OCI-LY7 (cell line): ENCODE data around the gene KIFC3. TPM values are rescaled to one million over a fixed set of nuclear protein-coding genes. Genes with fewer than 3 reads are reported as not detected.

Experiments
- BruUV-seq: library from RNA; stranded (reverse); fragments of 400-500 nt; replicated peaks from 2 replicates; lab custom pipeline; 2021; lab: Mats Ljungman, UMichigan
- CTCF ChIA-PET: fragments of 300-600 bp; sonication (Branson Sonifier 250); formaldehyde crosslinking; loops from one replicate; lab custom pipeline; 2022; ENCODE audit warnings: antibody characterized with exemption; ENCODE audit not compliant: unreplicated experiment; lab: Charles Lee
- POLR2A ChIA-PET: fragments of 300-600 bp; sonication (Branson Sonifier 250); formaldehyde crosslinking; loops from one replicate; lab custom pipeline; 2022; ENCODE audit warnings: antibody characterized with exemption; lab: Charles Lee
- DNase-seq: peaks from one replicate; pipeline ENCODE4 v3.0.0-alpha.2; 2015; ENCODE audit warnings: low spot score
- H2AFZ ChIP-seq: fragments of 200-600 bp; sonication (generic), shearing (Covaris generic); 2 replicates; pipeline ENCODE4 v1.6.1; 2014; ENCODE audit warnings: mild to moderate bottlenecking, antibody characterized with exemption, low read length, moderate library complexity
- H3K27ac ChIP-seq: fragments of 200-600 bp; sonication (generic); 2 replicates; pipeline ENCODE4 v1.5.1; 2014; ENCODE audit warnings: mixed run types, low read depth, mild to moderate bottlenecking, moderate library complexity, low read length, inconsistent platforms; ENCODE audit not compliant: poor library complexity, severe bottlenecking
- H3K36me3 ChIP-seq: fragments of 200-600 bp; sonication (generic); 2 replicates; pipeline ENCODE4 v1.6.1; 2014; ENCODE audit warnings: mild to moderate bottlenecking, antibody characterized with exemption, low read length, moderate library complexity, mixed read lengths; ENCODE audit not compliant: insufficient read depth
- H3K4me1 ChIP-seq: fragments of 200-600 bp; sonication (generic); 2 replicates; pipeline ENCODE4 v1.5.1; 2014; ENCODE audit warnings: mild to moderate bottlenecking, low read length; ENCODE audit not compliant: insufficient read depth, poor library complexity, severe bottlenecking
- H3K4me2 ChIP-seq: fragments of 200-600 bp; sonication (generic); 2 replicates; pipeline ENCODE4 v1.6.1; 2014; ENCODE audit warnings: mild to moderate bottlenecking, low read length
- H3K4me3 ChIP-seq: fragments of 200-600 bp; sonication (generic); 2 replicates; pipeline ENCODE4 v1.5.1; 2014; ENCODE audit warnings: mild to moderate bottlenecking, low read depth, low read length; ENCODE audit not compliant: poor library complexity, severe bottlenecking
- H3K79me2 ChIP-seq: fragments of 200-600 bp; sonication (generic); 2 replicates; pipeline ENCODE4 v1.6.1; 2016; ENCODE audit warnings: low read depth, mild to moderate bottlenecking, low read length, moderate library complexity, mixed read lengths; ENCODE audit not compliant: insufficient read depth
- H3K9me2 ChIP-seq: fragments of 200-600 bp; sonication (generic); 2 replicates; pipeline ENCODE4 v1.6.1; 2016; ENCODE audit warnings: mild to moderate bottlenecking, low read length, mixed read lengths; ENCODE audit not compliant: insufficient read depth
- H3K9me3 ChIP-seq: fragments of 200-600 bp; sonication (generic); 2 replicates; pipeline ENCODE4 v1.6.1; 2014; ENCODE audit warnings: mild to moderate bottlenecking, mixed run types, low read length, mixed read lengths
- H4K20me1 ChIP-seq: fragments of 200-600 bp; sonication (generic); 2 replicates; pipeline ENCODE4 v1.6.1; 2014; ENCODE audit warnings: mild to moderate bottlenecking, antibody characterized with exemption, low read length, moderate library complexity, mixed read lengths; ENCODE audit not compliant: insufficient read depth
- EZH2phosphoT487 ChIP-seq: fragments of 200-600 bp; sonication (generic); IDR thresholded peaks from 2 replicates; pipeline ENCODE4 v1.6.1; 2018; ENCODE audit warnings: low read depth, borderline replicate concordance, mild to moderate bottlenecking, mixed run types, antibody characterized with exemption, low read length, moderate library complexity, mixed read lengths
- intact Hi-C: fragments of 100-400 bp; cut with micrococcal nuclease; formaldehyde crosslinking; loops from one replicate; pipeline ENCODE4 v1.10.0; 2022; ENCODE audit not compliant: unreplicated experiment
- total RNA-seq, 2 experiments: library from RNA; depleted of rRNA in 1 of 2; stranded (reverse); fragments of >200 nt in 1 of 2; shearing (Covaris generic) in 1 of 2; gene quantifications; 2 replicates each; pipeline ENCODE4 v1.2.3, GENCODE V29; 2014 to 2022
- TF ChIP-seq, protein P1 (sequence below): fragments of 200-600 bp; sonication (generic); conservative IDR thresholded peaks from 2 replicates; pipeline ENCODE4 v1.5.1; 2014; ENCODE audit warnings: mild to moderate bottlenecking, antibody characterized with exemption, low read length, moderate library complexity, mixed read lengths

Gene KIFC3
- total RNA-seq, 2 experiments from 2014 or later: 0.61 TPM; not detected in 1

DNA sequence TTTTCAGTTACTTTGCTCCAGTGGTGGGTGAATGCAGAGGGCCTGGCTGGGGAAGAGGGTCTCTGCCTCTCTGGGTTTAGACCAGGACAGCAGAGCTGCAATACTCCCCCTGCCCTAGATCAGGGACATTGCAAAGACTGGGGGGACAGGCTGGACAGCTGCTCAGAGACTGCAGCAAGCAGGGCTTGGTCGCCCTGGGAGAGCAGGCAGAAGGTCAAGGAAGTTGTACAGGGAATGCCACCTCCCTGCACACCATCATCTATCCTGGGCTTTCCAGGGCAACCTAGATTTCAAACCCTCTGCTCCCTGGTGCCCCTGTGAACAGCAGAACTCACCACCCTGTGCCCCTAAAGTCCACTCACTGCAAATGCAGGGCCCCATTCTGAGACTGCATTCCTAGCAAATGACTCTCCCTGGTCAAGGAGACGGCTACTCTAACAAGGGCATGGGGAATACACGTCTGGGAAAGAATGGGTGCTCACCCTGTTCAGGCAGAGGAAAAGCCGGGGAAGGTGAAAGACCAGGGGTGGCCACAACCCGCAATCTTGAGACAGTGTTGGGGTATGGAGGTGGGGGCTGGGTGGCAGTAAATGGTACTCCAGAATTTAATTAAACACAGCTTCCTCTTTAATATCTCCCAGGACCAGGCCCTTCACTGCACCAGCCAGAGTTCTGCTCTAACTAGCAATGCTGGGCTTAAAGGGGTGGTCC, 1.0 kb downstream of the KIFC3 start:
- Histone ChIP-seq H2AFZ (no peak overlapping the region), H3K36me3 (no peaks in the 10 kb centered on the region), H3K4me3 (no peak overlapping the region), H3K4me2 (no peak overlapping the region), H3K79me2 (no peaks in the 10 kb centered on the region), H3K9me2 (no peaks in the 10 kb centered on the region), H4K20me1 (no peaks in the 10 kb centered on the region), H3K4me1 (no peaks in the 10 kb centered on the region), H3K9me3 (no peaks in the 10 kb centered on the region), H3K27ac (no peak overlapping the region)
- DNase-seq: no peak
- intact Hi-C loops: no loop called here
- no TSS peak for BruUV-seq
- POLR2A ChIA-PET: interaction anchor here (0.6 kb wide), 1 partner anchor 180 kb away, joined by 3 read pairs; no protein-coding TSS in a partner anchor
- TF ChIP-seq, protein P1, sequence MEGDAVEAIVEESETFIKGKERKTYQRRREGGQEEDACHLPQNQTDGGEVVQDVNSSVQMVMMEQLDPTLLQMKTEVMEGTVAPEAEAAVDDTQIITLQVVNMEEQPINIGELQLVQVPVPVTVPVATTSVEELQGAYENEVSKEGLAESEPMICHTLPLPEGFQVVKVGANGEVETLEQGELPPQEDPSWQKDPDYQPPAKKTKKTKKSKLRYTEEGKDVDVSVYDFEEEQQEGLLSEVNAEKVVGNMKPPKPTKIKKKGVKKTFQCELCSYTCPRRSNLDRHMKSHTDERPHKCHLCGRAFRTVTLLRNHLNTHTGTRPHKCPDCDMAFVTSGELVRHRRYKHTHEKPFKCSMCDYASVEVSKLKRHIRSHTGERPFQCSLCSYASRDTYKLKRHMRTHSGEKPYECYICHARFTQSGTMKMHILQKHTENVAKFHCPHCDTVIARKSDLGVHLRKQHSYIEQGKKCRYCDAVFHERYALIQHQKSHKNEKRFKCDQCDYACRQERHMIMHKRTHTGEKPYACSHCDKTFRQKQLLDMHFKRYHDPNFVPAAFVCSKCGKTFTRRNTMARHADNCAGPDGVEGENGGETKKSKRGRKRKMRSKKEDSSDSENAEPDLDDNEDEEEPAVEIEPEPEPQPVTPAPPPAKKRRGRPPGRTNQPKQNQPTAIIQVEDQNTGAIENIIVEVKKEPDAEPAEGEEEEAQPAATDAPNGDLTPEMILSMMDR: no peak
- TF ChIP-seq EZH2phosphoT487: no peak
- CTCF ChIA-PET: no interaction called here

DNA sequence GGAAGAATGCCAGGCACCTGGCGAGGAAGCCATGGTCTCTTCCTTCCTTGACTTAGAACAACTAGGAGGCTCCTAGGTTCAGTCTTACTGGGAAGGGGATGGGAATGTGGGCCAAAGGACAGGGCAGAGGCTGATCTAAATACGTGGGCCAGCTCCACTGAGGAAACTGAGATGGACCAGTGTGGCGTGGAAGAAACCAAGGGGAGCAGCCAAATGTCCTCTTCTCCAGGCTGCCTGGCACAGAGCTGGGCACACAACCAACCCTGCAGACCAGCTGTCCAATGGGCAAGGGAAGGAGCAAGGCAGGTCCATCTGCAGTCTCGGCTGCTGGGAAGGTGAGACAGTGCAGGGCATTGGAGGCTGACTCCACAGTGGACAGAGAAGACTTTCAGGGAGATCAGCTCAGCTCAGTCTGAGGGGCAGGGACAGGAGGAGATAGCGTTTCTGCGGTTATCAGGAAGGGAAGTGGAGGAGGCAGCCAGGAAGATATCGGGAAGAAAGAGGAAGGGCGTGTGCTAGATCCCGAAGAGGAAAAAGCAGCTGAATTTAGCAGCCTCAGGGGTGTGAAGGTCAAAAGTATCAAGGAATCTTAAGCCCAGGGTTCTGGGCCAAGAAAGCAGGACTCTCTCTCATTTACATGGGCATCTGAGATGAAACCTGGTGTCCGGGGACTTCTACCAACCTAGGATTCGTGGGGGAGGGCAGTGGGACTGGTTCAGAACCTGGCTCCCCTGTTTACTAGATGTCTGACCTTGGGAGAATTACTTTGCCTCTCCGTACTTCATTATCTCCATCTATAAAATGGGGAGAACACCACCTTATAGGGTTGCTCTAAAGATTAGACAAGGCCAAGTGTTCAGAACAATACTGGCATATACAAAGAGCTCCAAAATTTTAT, 1.8 kb downstream of the KIFC3 start:
- TF ChIP-seq, protein P1: no peak
- TF ChIP-seq EZH2phosphoT487: no peak
- CTCF ChIA-PET: no interaction called here
- Histone ChIP-seq H2AFZ (no peak overlapping the region), H3K4me3 (no peak overlapping the region), H3K4me2 (no peak overlapping the region), H3K36me3 (no peaks in the 10 kb centered on the region), H3K79me2 (no peaks in the 10 kb centered on the region), H3K9me3 (no peaks in the 10 kb centered on the region), H3K9me2 (no peaks in the 10 kb centered on the region), H3K27ac (no peak overlapping the region), H4K20me1 (no peaks in the 10 kb centered on the region), H3K4me1 (no peaks in the 10 kb centered on the region)
- intact Hi-C loops: no loop called here
- no TSS peak for BruUV-seq
- DNase-seq: no peak
- POLR2A ChIA-PET: interaction anchor here (0.6 kb wide), 2 partner anchors 181 to 705 kb away, joined by 3 to 4 read pairs; no protein-coding TSS in a partner anchor
